Activated T-helper 2 cell treated with anti-CD3 and anti-CD28 coated beads, Interferon-gamma antibody, Interleukin-2, Interleukin-4, amounts not matched to agents 10 μg/mL and 5 μg/mL and 100 μg/mL, durations not matched to agents 14 hours and 24 hours and 36 hours (primary cell): ENCODE measurements around the gene DENND5B. TPM values are rescaled to one million over a fixed set of nuclear protein-coding genes. Genes with fewer than 3 reads are reported as not detected.
"Not testable (repeated sequence)": the region's sequence is repeated elsewhere in the genome, so short reads cannot be mapped to it uniquely, and the experiment has no call there.

ENCODE experiments used
- DNase-seq: peaks from one replicate; pipeline ENCODE4 v3.0.0; 2021; ENCODE audit warnings: low spot score
- H3K27ac Mint-ChIP-seq: one replicate; pipeline ENCODE4 v1.8.0; 2021; ENCODE audit warnings: mixed read lengths
- H3K27me3 Mint-ChIP-seq: one replicate; pipeline ENCODE4 v1.8.0; 2021; ENCODE audit warnings: low read depth, mixed read lengths
- H3K36me3 Mint-ChIP-seq: one replicate; pipeline ENCODE4 v1.8.0; 2021; ENCODE audit warnings: low read depth, mixed read lengths
- H3K4me1 Mint-ChIP-seq: one replicate; pipeline ENCODE4 v1.8.0; 2021; ENCODE audit warnings: low read depth, mixed read lengths
- H3K4me3 Mint-ChIP-seq: one replicate; pipeline ENCODE4 v1.8.0; 2021; ENCODE audit warnings: low read depth, mild to moderate bottlenecking, moderate library complexity, mixed read lengths
- H3K9me3 Mint-ChIP-seq: one replicate; pipeline ENCODE4 v1.8.0; 2021; ENCODE audit warnings: mixed read lengths
- intact Hi-C: fragments of 100-400 bp; cut with micrococcal nuclease; formaldehyde crosslinking; loops from one replicate; pipeline ENCODE4 v1.15.1; 2023
- total RNA-seq: library from RNA; stranded (reverse); gene quantifications from 2 replicates; pipeline ENCODE4 v1.2.3, GENCODE V29; 2022

Gene DENND5B
- total RNA-seq, 1 donor from 2014 or later: 1.2 TPM

DNA sequence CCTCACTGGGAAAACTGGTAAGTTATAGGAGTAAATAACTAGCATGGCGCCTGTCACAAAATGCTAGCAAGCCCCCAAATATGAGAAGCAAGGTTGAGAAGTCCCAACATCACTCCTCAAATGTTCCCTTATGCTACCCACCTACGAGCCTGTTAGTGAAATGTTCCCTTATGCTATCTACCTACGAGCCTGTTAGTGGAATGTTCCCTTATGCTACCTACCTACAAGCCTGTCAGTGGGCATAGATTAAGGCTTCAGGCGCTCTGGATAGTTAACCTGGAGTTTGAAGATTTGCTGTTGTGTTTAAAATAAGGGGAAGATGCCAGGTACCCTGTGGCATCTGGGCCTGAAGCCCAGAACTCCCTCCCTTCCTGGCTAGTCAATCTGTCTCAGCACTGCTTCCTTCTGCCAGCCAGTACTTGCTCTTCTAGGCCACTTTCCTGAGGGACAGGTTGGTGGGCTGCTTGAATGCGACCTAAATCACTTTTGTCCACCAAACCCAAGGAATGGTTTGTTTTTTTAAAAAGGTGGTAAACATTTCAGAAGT is 197.9 kb downstream of the DENND5B start:
- no peaks in the 10 kb centered on the region for H3K27me3 Mint-ChIP-seq
- H3K27ac Mint-ChIP-seq: no peak overlapping the region
- H3K4me1 Mint-ChIP-seq: no peaks in the 10 kb centered on the region
- intact Hi-C loops: no loop called here
- no peaks in the 10 kb centered on the region for H3K36me3 Mint-ChIP-seq
- H3K4me3 Mint-ChIP-seq: no peak overlapping the region
- H3K9me3 Mint-ChIP-seq: no peaks in the 10 kb centered on the region
- DNase-seq: no peak

DNA sequence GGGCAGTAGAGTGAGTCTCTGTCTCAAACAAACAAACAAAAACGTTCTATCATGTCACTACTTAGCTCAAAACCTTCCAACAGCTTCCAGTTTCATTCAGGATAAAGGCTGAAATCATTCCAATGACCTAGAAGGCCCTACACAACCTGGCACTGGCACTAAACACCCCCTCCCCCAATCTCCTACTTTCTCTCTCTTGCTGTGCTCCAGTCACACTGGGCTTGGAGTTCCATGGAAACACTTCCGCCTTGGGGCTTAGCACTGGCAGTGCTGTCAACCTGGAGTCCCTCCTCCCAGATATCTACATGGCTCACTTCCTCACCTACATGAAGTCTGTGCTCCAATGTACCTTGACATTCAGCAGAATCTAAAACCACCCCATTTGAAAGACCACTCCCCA is 199.9 kb downstream of the DENND5B start:
- DNase-seq: no peak
- Mint-ChIP-seq H3K9me3 (no peaks in the 10 kb centered on the region), H3K27ac (no peak overlapping the region), H3K4me1 (no peaks in the 10 kb centered on the region), H3K4me3 (no peak overlapping the region), H3K27me3 (peaks cover 4% of the 10 kb centered on the region), H3K36me3 (no peaks in the 10 kb centered on the region)
- intact Hi-C loops: no loop called here

DNA sequence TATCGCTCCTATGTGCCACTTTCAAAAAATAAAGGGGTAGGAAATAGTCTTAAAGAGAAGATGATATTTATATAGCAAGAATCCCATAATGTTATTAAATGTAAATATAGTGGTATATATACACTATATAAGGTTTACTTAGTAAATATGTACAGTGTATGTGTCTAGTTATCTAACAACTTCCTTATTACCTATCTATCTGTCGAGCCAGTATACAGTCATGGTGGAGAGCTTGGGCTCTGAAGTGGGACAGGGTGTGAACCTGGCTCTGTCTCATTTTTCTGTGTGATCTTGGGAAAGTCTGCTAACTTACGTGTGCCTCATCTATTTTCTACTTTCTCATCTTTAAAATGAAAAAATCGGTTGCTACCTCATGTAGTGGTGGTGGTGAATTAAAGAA is 202.2 kb downstream of the DENND5B start:
- Mint-ChIP-seq H3K27me3 (peaks cover 4% of the 10 kb centered on the region), H3K36me3 (no peaks in the 10 kb centered on the region), H3K4me1 (no peaks in the 10 kb centered on the region), H3K27ac (no peak overlapping the region), H3K9me3 (no peaks in the 10 kb centered on the region), H3K4me3 (no peak overlapping the region)
- no peak for DNase-seq
- intact Hi-C loops: no loop called here

DNA sequence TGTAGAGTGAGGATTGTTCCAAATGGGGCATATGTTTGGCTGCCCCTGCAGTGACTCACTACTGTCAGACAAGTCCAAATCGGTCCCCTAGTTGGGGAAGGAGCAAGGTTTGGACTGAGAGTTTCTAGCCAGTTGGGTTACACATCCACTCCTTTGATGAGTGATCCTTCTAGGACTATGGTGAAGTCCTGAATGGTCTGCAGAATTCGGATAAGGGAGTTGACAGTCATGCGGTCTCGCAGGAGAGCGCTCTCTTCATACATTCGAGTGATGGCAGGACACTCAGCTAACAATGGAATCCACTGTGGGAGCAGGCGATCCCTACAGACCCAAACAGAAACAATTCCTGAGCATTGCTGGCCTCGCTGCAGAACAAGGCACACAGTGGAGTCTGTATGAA is 203.5 kb downstream of the DENND5B start:
- H3K4me1 Mint-ChIP-seq: no peaks in the 10 kb centered on the region
- H3K27ac Mint-ChIP-seq: no peak overlapping the region
- intact Hi-C loops: no loop called here
- H3K27me3 Mint-ChIP-seq: peaks cover 5% of the 10 kb centered on the region
- no peak for DNase-seq
- H3K9me3 Mint-ChIP-seq: no peaks in the 10 kb centered on the region
- H3K4me3 Mint-ChIP-seq: no peak overlapping the region
- H3K36me3 Mint-ChIP-seq: no peaks in the 10 kb centered on the region

DNA sequence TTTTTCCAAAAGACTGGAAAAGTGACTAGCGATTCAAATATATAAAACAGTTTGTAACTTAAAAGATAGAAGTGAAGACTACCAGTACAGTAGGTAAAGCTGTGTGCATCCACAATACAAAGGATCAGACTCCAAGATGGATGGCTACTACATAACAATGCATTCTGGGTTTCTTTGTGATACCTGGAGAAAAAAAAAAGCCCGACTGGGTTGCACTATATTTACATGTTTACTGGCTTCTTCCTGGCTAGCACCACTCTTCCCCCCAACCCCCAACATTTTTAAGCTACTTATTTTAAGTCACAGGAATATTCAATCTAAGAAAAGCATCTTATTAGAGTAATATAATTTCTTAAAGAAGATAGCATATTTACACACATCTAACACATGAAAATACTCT is 203.9 kb downstream of the DENND5B start:
- Mint-ChIP-seq H3K4me3 (no peak overlapping the region), H3K4me1 (no peaks in the 10 kb centered on the region), H3K36me3 (no peaks in the 10 kb centered on the region), H3K9me3 (no peaks in the 10 kb centered on the region), H3K27me3 (peaks cover 8% of the 10 kb centered on the region), H3K27ac (no peak overlapping the region)
- intact Hi-C loops: no loop called here
- DNase-seq: no peak

DNA sequence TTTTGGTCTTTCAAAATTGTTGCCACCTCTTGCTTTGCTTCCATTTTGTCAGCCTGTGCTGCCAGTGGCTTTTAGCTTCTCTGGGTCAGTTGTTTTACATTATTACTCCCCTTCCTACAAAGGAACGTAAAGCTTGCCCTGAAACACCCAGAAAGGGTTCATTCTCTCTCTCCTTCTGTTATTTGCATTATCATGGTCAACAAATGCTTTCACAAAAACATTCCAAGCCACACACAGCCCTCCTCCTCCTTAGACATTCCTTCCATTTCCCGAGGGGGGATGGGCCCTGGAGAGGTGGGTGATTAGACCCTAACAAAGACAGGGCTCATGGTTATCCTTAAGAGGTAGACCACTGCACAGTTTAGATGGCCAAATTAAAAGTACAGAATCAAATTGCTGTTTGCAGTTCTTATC is 204.6 kb downstream of the DENND5B start:
- Mint-ChIP-seq H3K27ac (no peak overlapping the region), H3K4me1 (no peaks in the 10 kb centered on the region), H3K27me3 (peaks cover 10% of the 10 kb centered on the region), H3K9me3 (no peaks in the 10 kb centered on the region), H3K36me3 (no peaks in the 10 kb centered on the region), H3K4me3 (no peak overlapping the region)
- DNase-seq: no peak
- intact Hi-C loops: no loop called here

DNA sequence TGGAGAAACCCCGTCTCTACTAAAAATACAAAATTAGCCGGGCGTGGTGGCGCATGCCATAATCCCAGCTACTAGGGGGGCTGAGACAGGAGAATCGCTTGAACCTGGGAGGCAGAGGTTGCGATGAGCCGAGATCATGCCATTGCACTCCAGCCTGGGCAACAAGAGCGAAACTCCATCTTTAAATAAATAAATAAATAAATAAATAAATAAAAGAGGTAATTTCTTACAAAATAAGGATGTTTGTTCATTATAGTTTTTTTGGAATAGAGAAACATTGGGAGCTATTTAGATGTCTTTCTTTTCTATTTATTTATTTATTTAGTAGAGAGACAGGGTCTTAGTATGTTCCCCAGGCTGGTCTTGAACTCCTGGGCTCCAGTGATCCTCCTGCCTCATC is 213.7 kb downstream of the DENND5B start:
- intact Hi-C loops, H3K27ac Mint-ChIP-seq, H3K9me3 Mint-ChIP-seq, H3K4me3 Mint-ChIP-seq, DNase-seq, H3K36me3 Mint-ChIP-seq, H3K4me1 Mint-ChIP-seq, H3K27me3 Mint-ChIP-seq: not testable (repeated sequence)

DNA sequence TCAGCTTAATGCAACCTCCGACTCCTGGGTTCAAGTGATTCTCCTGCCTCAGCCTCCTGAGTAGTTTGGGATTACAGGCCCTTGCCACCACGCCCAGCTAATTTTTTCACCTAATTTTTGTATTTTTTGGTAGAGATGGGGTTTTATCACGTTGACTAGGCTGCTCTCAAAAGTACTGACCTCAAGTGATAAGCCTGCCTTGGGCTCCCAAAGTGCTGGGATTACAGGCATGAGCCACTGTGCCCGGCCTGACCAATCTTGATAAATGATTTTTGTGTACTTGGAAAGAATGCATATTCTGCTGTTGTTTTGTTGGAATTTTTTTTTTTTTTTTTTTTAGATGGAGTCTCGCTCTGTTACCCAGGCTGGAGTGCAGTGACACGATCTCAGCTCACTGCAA is 215.5 kb downstream of the DENND5B start:
- DNase-seq, H3K9me3 Mint-ChIP-seq, H3K4me3 Mint-ChIP-seq, H3K36me3 Mint-ChIP-seq, H3K4me1 Mint-ChIP-seq, H3K27me3 Mint-ChIP-seq, H3K27ac Mint-ChIP-seq, intact Hi-C loops: not testable (repeated sequence)

DNA sequence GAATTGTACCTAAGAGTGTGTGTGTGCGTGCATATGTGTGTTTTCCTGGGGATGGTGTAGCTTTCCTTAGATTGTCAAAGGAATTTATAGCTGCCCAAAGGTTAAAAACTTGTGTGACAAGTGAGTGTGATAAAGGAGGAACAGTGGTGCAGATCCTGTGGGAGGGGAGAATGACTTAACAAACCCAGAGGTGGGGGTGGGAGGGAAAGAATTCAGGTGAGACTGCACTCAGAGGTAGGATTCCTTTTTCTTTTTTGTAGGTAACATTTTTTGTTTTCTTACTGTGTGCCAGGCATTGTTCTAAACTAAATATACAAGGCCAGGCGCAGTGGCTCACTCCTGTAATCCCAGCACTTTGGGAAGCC is 219.7 kb downstream of the DENND5B start:
- no peak overlapping the region for H3K4me3 Mint-ChIP-seq
- no peak for DNase-seq
- no peaks in the 10 kb centered on the region for H3K4me1 Mint-ChIP-seq
- H3K27me3 Mint-ChIP-seq: peaks cover 3% of the 10 kb centered on the region
- intact Hi-C loops: no loop called here
- no peaks in the 10 kb centered on the region for H3K36me3 Mint-ChIP-seq
- H3K27ac Mint-ChIP-seq: no peak overlapping the region
- no peaks in the 10 kb centered on the region for H3K9me3 Mint-ChIP-seq

DNA sequence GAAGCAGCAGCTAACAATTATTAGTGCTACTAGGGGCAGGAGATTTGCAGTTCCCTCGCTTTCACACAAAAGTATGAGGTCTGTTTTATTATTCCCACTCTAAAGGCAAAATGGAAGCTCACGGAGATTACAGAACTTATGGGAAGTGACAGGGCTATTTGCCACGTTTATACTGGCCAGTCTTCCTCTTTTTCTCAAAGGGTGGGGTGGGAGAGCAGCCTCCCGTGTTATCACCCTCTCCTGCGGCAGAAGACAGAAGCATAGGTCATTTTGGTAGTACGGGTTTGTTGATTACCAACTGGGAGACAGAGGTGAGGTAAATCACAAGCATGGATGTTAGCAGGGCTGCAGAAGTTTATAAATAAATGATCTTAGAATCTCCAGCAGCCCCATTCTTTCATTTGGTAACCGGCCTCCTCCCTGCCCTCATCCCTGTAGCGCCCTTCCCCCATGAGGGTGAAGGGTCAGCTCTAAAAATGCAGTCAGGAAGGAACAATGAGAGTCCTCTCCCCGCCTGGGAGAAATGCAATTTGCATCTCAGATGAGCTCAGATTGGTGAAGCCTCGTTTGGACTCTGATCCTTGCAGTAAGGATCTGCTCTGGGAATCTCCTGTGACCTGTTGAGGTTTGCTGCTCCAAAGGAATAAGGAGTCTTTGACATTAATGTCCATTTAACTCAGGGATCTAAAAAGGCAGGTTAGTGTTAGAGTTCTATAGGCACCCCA is 220.2 kb downstream of the DENND5B start:
- Mint-ChIP-seq H3K27me3 (peaks cover 3% of the 10 kb centered on the region), H3K9me3 (no peaks in the 10 kb centered on the region), H3K27ac (no peak overlapping the region), H3K4me3 (no peak overlapping the region), H3K36me3 (no peaks in the 10 kb centered on the region), H3K4me1 (no peaks in the 10 kb centered on the region)
- no peak for DNase-seq
- intact Hi-C loops: no loop called here

DNA sequence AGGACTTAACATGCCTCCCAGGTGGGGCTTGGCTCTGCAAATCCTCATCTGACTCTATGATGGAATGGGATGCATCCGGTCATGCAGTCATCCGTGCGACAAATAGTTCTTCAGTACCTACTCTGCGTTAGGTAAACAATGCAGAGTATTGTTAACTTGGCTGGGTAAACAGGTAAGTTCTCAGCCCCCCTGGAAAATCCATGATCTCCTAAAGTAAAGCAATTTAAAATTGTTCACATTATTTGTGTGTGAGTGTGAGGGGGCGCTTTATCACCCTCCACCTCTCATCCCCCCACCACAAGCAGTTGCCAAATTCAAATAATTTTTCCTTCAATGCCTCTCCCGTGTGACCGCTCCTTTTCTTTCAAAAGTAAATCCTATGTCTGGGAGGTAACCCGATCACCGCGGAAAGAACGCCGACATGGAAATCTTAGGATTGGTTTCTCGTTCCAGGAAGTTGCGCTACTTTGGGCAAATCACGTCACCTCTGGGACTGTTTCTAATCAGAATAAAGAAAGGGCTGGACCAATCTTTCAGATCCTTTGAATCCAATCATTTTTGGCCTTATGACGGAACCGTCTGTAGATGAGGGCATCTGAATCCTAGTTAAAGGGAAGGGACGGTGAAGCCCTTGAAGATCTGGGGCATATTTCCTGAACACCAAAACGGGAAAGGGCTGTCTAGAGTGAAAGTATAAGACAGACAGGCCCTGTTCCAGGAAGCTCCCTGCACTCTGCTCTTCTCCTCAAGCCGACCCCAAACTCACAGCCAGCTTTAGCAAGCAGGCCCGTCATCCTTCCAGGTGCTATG is 221.0 kb downstream of the DENND5B start:
- no peaks in the 10 kb centered on the region for H3K36me3 Mint-ChIP-seq
- no peak overlapping the region for H3K27ac Mint-ChIP-seq
- DNase-seq: no peak
- intact Hi-C loops: no loop called here
- peaks cover 3% of the 10 kb centered on the region for H3K27me3 Mint-ChIP-seq
- no peaks in the 10 kb centered on the region for H3K4me1 Mint-ChIP-seq
- no peaks in the 10 kb centered on the region for H3K9me3 Mint-ChIP-seq
- no peak overlapping the region for H3K4me3 Mint-ChIP-seq

DNA sequence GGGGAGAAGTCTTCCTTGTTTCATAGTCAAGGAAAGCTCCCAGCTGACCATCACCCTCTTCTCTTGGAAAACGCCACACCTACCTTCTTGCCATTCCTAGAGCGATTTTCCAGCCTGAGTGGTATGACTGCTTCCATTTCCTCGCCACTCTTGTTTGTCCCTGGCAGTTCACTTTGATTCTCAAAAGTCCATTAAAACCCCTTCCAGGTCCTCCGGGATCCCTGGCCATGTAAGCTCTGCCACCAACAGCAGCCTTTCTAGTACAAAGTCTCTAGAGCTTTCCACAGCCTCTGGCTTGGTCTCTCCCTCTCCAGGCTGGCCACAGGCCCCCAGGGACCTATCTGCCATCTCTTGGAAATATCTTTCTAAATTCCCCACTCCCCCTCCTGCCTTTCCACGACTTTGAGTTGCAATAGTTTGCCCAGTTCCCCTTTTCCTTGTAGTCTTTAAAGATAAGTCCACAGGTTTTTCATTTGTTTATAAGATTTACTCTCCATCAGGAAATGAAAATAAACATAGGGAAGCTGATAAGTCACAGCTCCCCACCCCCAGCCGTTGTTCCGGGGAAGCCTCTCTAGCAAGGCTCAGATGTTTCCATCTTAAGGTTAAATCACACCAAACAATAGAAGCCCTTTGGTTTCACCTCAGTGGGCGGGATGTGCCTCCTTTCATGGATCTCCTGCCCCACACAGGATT is 222.1 kb downstream of the DENND5B start:
- no peak overlapping the region for H3K4me3 Mint-ChIP-seq
- H3K9me3 Mint-ChIP-seq: no peaks in the 10 kb centered on the region
- intact Hi-C loops: no loop called here
- no peaks in the 10 kb centered on the region for H3K36me3 Mint-ChIP-seq
- H3K4me1 Mint-ChIP-seq: peaks cover under 1% of the 10 kb centered on the region
- no peak overlapping the region for H3K27ac Mint-ChIP-seq
- DNase-seq: no peak
- H3K27me3 Mint-ChIP-seq: peaks cover 3% of the 10 kb centered on the region

DNA sequence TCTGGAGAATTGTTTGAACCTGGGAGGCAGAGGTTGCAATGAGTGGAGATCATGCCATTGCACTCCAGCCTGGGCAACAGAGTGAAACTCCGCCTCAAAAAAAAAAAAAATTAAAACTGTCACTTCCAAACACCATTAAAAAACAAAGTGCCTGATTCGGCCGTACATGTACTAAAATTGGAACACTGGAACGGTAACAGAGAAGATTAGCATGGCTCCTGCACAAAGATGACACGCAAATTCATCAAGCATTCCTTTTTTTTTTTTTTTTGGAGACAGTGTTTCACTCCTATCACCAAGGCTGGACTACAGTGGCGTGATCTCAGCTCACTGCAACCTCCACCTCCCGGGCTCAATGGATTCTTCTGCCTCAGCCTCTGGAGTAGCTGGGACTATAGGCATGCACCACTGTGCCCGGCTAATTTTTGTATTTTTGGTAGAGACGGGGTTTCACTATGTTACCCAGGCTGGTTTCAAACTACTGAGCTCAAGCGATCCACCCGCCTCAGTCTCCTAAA is 224.8 kb downstream of the DENND5B start:
- no peak overlapping the region for H3K27ac Mint-ChIP-seq
- intact Hi-C loops: no loop called here
- no peak for DNase-seq
- H3K4me3 Mint-ChIP-seq: no peak overlapping the region
- H3K9me3 Mint-ChIP-seq: no peaks in the 10 kb centered on the region
- no peaks in the 10 kb centered on the region for H3K36me3 Mint-ChIP-seq
- peaks cover 3% of the 10 kb centered on the region for H3K27me3 Mint-ChIP-seq
- H3K4me1 Mint-ChIP-seq: peaks cover 19% of the 10 kb centered on the region
